GM10847 (cell line): ENCODE results near the gene FAR2.

Experiments
- POLR2A ChIP-seq: IDR thresholded peaks from 2 replicates; pipeline ENCODE4 v1.6.1; 2011; ENCODE audit not compliant: insufficient read length; ENCODE audit errors: extremely low read depth

FAR2 gene

GRCh38 chr12:29317556-29318363, 168.7 kb downstream of the FAR2 start:
- no peak for TF ChIP-seq POLR2A

- TF ChIP-seq POLR2A, result no peak
Measured at GRCh38 chr12:29320295-29321085, 171.4 kb downstream of the FAR2 start.

GRCh38 chr12:29322157-29322556, 173.1 kb downstream of the FAR2 start:
- TF ChIP-seq POLR2A, result no peak

- TF ChIP-seq POLR2A, result no peak
Measured at GRCh38 chr12:29329411-29329810, 180.3 kb downstream of the FAR2 start.

- TF ChIP-seq POLR2A, result no peak
Measured at GRCh38 chr12:29333178-29333577, 184.1 kb downstream of the FAR2 start.

GRCh38 chr12:29334937-29335336, 185.9 kb downstream of the FAR2 start:
- TF ChIP-seq POLR2A, result no peak

- TF ChIP-seq POLR2A, result no peak
Measured at GRCh38 chr12:29337325-29337724, 188.2 kb downstream of the FAR2 start.

- no peak for TF ChIP-seq POLR2A
Measured at GRCh38 chr12:29343022-29343799, 194.1 kb downstream of the FAR2 start.

GRCh38 chr12:29346769-29347421, 197.8 kb downstream of the FAR2 start:
- TF ChIP-seq POLR2A, result no peak

GRCh38 chr12:29350080-29350479, 201.0 kb downstream of the FAR2 start:
- no peak for TF ChIP-seq POLR2A

- no peak for TF ChIP-seq POLR2A
Measured at GRCh38 chr12:29354954-29355353, 205.9 kb downstream of the FAR2 start.

- no peak for TF ChIP-seq POLR2A
Measured at GRCh38 chr12:29365091-29365490, 216.0 kb downstream of the FAR2 start.

- no peak for TF ChIP-seq POLR2A
Measured at GRCh38 chr12:29374012-29374411, 224.9 kb downstream of the FAR2 start.

GRCh38 chr12:29374913-29375312, 225.8 kb downstream of the FAR2 start:
- no peak for TF ChIP-seq POLR2A

- TF ChIP-seq POLR2A, result no peak
Measured at GRCh38 chr12:29376118-29376517, 227.0 kb downstream of the FAR2 start.
